ENCODE data around the gene ABCG1. TPM values are rescaled to one million over a fixed set of nuclear protein-coding genes. Genes with fewer than 3 reads are reported as not detected.

The ABCG1 gene
- total RNA-seq, 4 donors from 2014 or later = 16.1 to 25.9 (median 20.0) TPM

DNA sequence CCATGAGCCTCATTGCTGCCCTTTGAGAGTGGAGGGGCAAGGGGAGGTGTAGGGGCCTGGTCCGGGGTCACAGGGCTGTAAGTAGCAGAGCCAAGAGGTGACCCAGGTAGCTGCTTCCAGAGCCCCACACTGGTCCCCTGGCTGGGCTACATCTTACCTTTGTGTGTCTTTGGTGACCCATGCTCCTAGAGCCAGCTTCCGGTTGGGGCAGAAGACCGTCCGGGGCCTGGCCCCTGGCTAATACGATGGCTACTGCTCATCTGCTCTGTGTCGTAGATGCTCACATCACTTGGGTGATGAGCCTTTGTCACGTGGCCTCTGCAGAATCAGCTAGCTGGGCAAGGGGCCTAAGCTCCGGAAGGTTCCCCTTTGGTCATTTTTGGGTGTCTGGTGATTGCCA lies 20.6 kb downstream of the ABCG1 start:
- no peaks in the 10 kb centered on the region for H3K27me3 ChIP-seq
- intact Hi-C loops (cut with DNase I) = no loop called here
- WGBS = 88% methylated on average over 3 of the region's 8 CpGs
- TF ChIP-seq POLR2A (IDR thresholded peaks at IDR 0.05; ENCODE audit: low read depth) (no peak), CTCF (IDR thresholded peaks at IDR 0.05) (no peak), POLR2AphosphoS5 (IDR thresholded peaks at IDR 0.05) (no peak), EP300 (IDR thresholded peaks at IDR 0.05) (no peak)
- no peak overlapping the region for H3K27ac ChIP-seq (replicated peaks in 1 of 4)
- no peak for DNase-seq (ENCODE audit: extremely low spot score)
- H3K9me3 ChIP-seq = no peaks in the 10 kb centered on the region
- no peaks in the 10 kb centered on the region for H3K36me3 ChIP-seq
- peaks cover 26 to 44% (median 35%) of the 10 kb centered on the region in 4 donors for H3K4me1 ChIP-seq
- H3K4me3 ChIP-seq = no peak overlapping the region

DNA sequence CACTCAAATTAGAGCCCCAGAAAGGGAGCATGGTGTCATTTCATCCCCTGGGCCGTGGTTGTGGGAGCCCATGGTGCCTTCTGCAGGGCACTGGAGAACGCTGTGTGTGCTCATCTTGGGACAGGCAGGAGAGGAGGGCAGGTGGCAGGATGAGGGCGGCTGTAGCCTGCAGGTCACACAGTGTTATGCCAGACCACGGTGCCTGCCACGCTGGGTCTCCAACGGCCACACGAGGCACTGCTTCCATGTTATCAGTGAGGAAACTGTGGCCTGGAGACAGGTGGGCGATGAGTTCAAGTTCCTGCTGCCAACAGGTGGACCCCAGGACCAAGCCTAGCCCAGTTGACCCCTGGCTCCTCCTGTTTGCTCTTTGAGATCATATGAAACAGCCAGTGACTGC lies 21.0 kb downstream of the ABCG1 start:
- H3K4me1 ChIP-seq = peaks cover 25 to 42% (median 36%) of the 10 kb centered on the region in 4 donors
- WGBS = 82% methylated on average over 7 of the region's 8 CpGs
- H3K9me3 ChIP-seq = no peaks in the 10 kb centered on the region
- TF ChIP-seq POLR2A (IDR thresholded peaks at IDR 0.05; ENCODE audit: low read depth) (no peak), EP300 (IDR thresholded peaks at IDR 0.05) (no peak), CTCF (IDR thresholded peaks at IDR 0.05) (no peak), POLR2AphosphoS5 (IDR thresholded peaks at IDR 0.05) (no peak)
- intact Hi-C loops (cut with DNase I) = no loop called here
- H3K4me3 ChIP-seq = no peak overlapping the region
- no peaks in the 10 kb centered on the region for H3K27me3 ChIP-seq
- no peak for DNase-seq (ENCODE audit: extremely low spot score)
- H3K27ac ChIP-seq (replicated peaks in 1 of 4) = no peak overlapping the region
- H3K36me3 ChIP-seq = no peaks in the 10 kb centered on the region

DNA sequence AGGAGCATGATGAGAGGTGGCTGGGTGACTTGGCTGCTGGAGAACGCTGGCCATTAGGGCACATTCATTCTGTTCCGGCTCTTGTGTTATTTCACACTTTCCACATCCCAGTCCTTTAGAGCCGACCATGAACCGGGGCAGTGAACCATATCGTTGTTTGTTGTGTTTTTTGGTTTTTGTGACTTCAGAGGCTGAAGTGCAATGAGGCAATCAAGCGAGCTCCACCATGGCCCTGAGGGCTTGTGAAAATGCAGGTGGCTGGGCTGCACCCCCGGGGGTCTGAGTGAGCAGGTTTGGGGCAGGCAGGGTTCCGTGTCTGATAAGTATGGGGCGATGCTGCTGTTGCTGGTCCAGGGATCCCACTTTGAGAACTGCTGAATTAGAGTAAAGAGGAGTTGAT lies 23.7 kb downstream of the ABCG1 start:
- Histone ChIP-seq H3K27me3 (no peaks in the 10 kb centered on the region), H3K4me1 (peaks cover 14 to 25% (median 21%) of the 10 kb centered on the region in 4 donors), H3K36me3 (no peaks in the 10 kb centered on the region), H3K4me3 (no peak overlapping the region), H3K9me3 (no peaks in the 10 kb centered on the region), H3K27ac (replicated peaks in 1 of 4) (no peak overlapping the region)
- WGBS = 86% methylated on average over 9 of the region's 9 CpGs
- DNase-seq (ENCODE audit: extremely low spot score) = no peak
- intact Hi-C loops (cut with DNase I) = no loop called here
- TF ChIP-seq EP300 (IDR thresholded peaks at IDR 0.05) = no peak
- TF ChIP-seq POLR2A (IDR thresholded peaks at IDR 0.05; ENCODE audit: low read depth) = no peak
- no peak for TF ChIP-seq CTCF (IDR thresholded peaks at IDR 0.05)
- no peak for TF ChIP-seq POLR2AphosphoS5 (IDR thresholded peaks at IDR 0.05)

DNA sequence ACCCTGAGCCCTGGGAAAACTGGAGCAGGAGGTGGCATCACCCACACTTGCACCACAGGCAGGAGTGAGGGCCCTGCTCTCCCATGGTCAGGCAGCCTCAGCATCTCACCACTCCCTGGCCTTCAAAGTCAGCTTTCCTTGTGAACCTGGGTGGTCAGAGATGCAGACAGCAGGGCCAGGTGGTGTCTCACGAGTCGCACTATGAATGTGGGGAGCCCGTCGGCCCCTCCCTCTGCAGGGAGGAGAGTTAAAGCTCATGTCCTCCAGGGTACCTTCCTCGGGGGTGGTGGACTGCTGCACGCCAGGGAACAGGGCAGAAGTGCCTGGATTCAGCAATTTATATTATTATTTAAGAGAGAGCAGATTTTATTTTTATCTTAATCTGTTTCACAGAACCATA lies 24.1 kb downstream of the ABCG1 start:
- DNase-seq (ENCODE audit: extremely low spot score) = no peak
- Histone ChIP-seq H3K9me3 (no peaks in the 10 kb centered on the region), H3K27ac (replicated peaks in 1 of 4) (no peak overlapping the region), H3K27me3 (no peaks in the 10 kb centered on the region), H3K36me3 (no peaks in the 10 kb centered on the region), H3K4me3 (no peak overlapping the region), H3K4me1 (peaks cover 14 to 21% (median 18%) of the 10 kb centered on the region in 4 donors)
- 80% methylated on average over 6 of the region's 6 CpGs for WGBS
- intact Hi-C loops (cut with DNase I) = no loop called here
- TF ChIP-seq POLR2A (IDR thresholded peaks at IDR 0.05; ENCODE audit: low read depth) (no peak), POLR2AphosphoS5 (IDR thresholded peaks at IDR 0.05) (no peak), CTCF (IDR thresholded peaks at IDR 0.05) (no peak)

Measured in esophagus muscularis mucosa (tissue), 4 donors.